Lower leg skin (tissue), 4 donors: ENCODE measurements around the gene OR5K4. TPM values are rescaled to one million over a fixed set of nuclear protein-coding genes. Genes with fewer than 3 reads are reported as not detected.

Experiments
- DNase-seq, 2 donors: peaks; one replicate each; pipeline ENCODE4 v3.0.0-alpha.2; 2019; ENCODE audit warnings: low spot score in 2 of 2
- H3K4me3 ChIP-seq: fragments of 200-600 bp; sonication (generic); 2 replicates; pipeline ENCODE4 v1.5.1; 2017; ENCODE audit warnings: mild to moderate bottlenecking, low read depth; ENCODE audit not compliant: poor library complexity, severe bottlenecking
- POLR2A ChIP-seq, 2 donors: fragments of 450-650 bp; IDR thresholded peaks; one replicate each; pipeline ENCODE4 v1.6.1; 2016 to 2017; ENCODE audit warnings: antibody characterized with exemption in 2 of 2, mild to moderate bottlenecking in 1 of 2, moderate library complexity in 1 of 2
- WGBS, 2 donors: methylation state at CpG; one replicate each; pipeline ENCODE4 v1.1.5; 2018; 5-methylcytosine and 5-hydroxymethylcytosine counted together
- intact Hi-C: fragments of 100-400 bp; cut with DNase I; formaldehyde crosslinking; loops from one replicate; pipeline ENCODE4 v1.15.0; 2023; ENCODE audit warnings: low total_unique reads
- total RNA-seq, 4 donors: library from RNA; depleted of rRNA; stranded (reverse); fragments of >200 nt; gene quantifications; one replicate each; pipeline ENCODE4 v1.1.0, GENCODE V29; 2016
- TF ChIP-seq, protein P1 (sequence below), 3 donors: fragments of 450-650 bp; IDR thresholded peaks; one replicate each; pipeline ENCODE4 v1.5.1; 2016; ENCODE audit warnings: antibody characterized with exemption in 3 of 3, mild to moderate bottlenecking in 3 of 3, moderate library complexity in 2 of 3

Gene OR5K4, protein sequence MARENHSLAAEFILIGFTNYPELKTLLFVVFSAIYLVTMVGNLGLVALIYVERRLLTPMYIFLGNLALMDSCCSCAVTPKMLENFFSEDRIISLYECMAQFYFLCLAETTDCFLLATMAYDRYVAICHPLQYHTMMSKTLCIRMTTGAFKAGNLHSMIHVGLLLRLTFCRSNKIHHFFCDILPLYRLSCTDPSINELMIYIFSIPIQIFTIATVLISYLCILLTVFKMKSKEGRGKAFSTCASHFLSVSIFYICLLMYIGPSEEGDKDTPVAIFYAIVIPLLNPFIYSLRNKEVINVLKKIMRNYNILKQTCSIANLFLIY
- not detected for total RNA-seq

DNA sequence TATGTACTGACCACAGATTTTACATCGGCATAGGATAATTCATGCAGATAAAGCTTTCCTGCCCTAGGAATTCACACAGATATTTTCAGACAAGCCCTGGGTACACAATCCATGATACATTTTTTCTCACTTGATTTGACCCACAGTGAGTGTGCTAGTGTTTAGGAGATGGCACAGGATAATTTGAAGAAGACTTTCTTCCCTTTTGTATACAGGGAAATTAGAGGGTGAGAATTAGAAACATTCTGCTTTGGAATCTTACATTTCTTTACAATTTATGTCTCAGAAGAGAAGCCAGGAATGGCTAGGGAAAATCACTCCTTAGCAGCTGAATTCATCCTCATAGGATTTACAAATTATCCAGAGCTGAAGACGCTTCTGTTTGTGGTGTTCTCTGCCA, at the start of gene OR5K4:
Gene OR5K4 (plus strand): TSS at position 301 of the 400 bp plus-strand sequence. CDS start 0 bp downstream, at position 301.
- DNase-seq: no peak
- intact Hi-C loops: no loop called here
- no peak for TF ChIP-seq POLR2A (IDR thresholded peaks at IDR 0.05)
- TF ChIP-seq, protein P1, sequence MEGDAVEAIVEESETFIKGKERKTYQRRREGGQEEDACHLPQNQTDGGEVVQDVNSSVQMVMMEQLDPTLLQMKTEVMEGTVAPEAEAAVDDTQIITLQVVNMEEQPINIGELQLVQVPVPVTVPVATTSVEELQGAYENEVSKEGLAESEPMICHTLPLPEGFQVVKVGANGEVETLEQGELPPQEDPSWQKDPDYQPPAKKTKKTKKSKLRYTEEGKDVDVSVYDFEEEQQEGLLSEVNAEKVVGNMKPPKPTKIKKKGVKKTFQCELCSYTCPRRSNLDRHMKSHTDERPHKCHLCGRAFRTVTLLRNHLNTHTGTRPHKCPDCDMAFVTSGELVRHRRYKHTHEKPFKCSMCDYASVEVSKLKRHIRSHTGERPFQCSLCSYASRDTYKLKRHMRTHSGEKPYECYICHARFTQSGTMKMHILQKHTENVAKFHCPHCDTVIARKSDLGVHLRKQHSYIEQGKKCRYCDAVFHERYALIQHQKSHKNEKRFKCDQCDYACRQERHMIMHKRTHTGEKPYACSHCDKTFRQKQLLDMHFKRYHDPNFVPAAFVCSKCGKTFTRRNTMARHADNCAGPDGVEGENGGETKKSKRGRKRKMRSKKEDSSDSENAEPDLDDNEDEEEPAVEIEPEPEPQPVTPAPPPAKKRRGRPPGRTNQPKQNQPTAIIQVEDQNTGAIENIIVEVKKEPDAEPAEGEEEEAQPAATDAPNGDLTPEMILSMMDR (IDR thresholded peaks at IDR 0.05): no peak
- 86 to 89% methylated on average over 2 of the region's 2 CpGs for WGBS, 2 donors
- no peak within 1 kb of the TSS for H3K4me3 ChIP-seq

DNA sequence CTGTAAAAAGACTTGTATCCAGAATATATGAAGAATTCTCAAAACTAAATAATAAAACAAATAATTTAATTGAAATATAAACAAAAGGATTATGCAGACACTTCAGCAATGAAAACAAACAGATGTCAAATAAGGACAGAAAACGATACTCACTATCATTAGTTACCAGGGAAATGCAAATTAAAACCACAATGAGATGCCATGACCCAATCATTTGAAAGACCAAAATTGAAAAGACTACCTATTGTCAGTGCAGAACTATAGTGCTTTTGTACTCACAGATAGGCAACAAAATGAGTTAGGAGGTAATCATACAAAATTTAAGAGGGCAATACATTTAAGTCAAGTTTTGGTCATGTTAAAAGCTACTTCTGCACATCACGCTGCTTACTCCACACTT, 31.6 kb upstream of the OR5K4 start:
- H3K4me3 ChIP-seq: no peak overlapping the region
- TF ChIP-seq, protein P1 (IDR thresholded peaks at IDR 0.05): no peak
- TF ChIP-seq POLR2A (IDR thresholded peaks at IDR 0.05): no peak
- 78 to 83% methylated on average over 2 of the region's 2 CpGs for WGBS, 2 donors
- intact Hi-C loops: loop anchor here (10.0 kb wide), 1 partner anchor 277 kb away; no protein-coding TSS in a partner anchor
- no peak for DNase-seq

DNA sequence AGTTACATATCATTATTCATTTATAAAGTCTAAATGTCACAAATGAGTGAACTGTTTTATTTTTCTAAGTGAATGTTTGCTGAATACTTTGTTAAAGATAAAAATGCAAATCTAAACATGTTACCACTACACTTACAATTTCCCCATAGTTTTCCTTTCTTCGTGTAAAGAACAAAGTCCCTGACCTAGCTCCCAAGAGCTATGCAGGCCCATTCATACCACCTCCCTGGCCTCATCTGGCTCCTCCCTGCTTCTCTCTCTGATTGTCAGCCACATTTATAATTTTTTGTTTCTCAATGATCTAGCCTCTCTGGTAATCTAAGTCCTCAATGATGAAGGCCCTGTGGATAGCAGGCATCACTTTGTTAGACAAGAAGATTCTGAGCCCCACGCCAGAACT, 31.0 kb upstream of the OR5K4 start:
- no peak overlapping the region for H3K4me3 ChIP-seq
- intact Hi-C loops: loop anchor here (10.0 kb wide), 1 partner anchor 278 kb away; no protein-coding TSS in a partner anchor
- WGBS, 2 donors: 70 to 78% methylated on average over 2 of the region's 2 CpGs
- TF ChIP-seq, protein P1 (IDR thresholded peaks at IDR 0.05): no peak
- no peak for TF ChIP-seq POLR2A (IDR thresholded peaks at IDR 0.05)
- DNase-seq: no peak

DNA sequence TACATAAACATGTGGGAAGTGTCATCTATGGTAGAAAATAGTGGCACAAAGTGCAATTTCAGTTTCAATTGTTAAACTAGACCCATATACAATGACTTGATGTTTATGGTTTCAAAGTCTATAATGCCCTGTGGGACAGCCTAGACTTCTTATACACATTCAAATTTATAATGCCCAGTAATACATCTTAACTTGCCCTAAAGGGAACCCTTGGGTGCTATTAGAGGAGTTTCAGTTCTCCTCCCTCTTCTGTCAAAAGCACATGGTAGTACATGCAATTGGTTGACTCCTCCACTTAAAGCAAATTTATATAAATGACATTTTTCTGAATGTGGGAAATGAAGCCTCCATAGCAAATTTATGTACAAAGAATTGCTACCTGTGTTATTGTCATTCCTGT, 30.2 kb upstream of the OR5K4 start:
- intact Hi-C loops: loop anchor here (10.0 kb wide), 1 partner anchor 279 kb away; no protein-coding TSS in a partner anchor
- no peak overlapping the region for H3K4me3 ChIP-seq
- TF ChIP-seq, protein P1 (IDR thresholded peaks at IDR 0.05): no peak
- no peak for TF ChIP-seq POLR2A (IDR thresholded peaks at IDR 0.05)
- no peak for DNase-seq

DNA sequence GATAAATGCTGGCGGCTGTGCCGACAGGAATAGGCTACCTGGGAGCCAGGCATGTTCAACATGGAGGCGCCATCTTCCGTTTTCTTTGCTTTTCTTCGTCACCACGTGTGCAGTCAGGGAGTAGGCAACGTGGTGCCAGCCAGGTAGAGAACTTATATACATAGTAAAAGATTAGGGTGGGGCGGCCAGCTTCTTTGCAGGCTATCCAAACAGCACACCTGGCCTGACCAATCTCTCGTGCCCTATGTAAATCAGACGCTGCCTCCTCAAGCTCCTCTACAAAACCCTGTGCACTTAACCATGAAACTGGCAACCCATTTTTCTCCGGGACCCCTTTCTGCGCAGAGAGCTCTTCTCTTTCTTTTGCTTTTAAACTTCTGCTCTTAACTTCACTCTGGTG, 28.6 kb upstream of the OR5K4 start:
- intact Hi-C loops: loop anchor here (10.0 kb wide), 1 partner anchor 280 kb away; no protein-coding TSS in a partner anchor
- 75 to 78% methylated on average over 12 of the region's 12 CpGs for WGBS, 2 donors

More for the DNA sequence above, 28.6 kb upstream of the OR5K4 start:
- TF ChIP-seq, protein P1 (IDR thresholded peaks at IDR 0.05): no peak
- TF ChIP-seq POLR2A (IDR thresholded peaks at IDR 0.05): no peak
- DNase-seq: no peak
- H3K4me3 ChIP-seq: no peak overlapping the region
